EH (cell line): ENCODE results near the gene PEMT.

Experiments
- DNase-seq: peaks from one replicate; pipeline ENCODE4 v3.0.0-alpha.2; 2015; ENCODE audit warnings: low read depth

The PEMT gene

DNA sequence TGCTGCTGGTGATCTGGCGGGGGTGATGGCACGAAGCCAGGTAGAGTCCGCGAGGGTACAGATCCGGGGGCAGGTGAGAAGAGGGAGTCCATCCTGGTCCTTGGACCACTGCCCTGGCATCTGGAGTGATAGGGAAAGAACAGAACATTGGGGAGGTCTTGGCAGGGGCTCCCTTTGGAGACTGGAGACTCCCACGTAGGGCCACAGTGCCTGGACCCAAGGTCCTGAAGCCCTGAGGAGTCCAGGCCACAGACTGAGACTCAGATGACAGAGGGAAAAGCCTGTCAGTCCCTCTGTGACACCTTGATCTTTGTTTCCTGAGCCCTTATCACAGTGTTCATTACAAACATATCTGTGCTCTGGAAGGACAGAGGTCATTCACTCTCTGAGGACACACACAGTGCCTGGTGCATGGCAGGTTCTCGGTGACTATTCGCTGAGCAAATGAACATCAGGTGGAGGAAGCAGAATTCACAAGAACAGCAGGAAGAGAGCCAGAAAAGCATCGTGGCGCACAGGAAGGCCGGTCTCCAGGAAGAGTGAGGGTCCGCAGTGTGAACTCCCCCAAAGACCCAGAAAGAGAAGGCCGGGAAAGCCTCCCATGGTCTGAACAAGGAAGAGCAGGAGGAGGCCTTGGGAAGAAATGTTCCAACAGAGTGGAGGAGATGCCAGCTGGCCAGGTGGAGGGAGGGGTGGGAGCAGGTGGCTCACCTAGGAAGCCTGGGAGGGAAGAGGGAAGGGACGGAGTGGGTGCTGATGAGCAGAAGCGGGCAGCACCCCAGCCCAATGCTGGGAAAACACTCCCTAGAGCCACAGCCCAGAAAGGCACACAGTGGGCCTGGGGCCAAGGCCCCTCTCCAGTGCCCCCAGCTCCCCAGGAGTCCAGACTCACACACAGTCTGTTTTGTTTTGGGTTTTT, 20.5 kb downstream of the PEMT start:
- DNase-seq, result no peak

DNA sequence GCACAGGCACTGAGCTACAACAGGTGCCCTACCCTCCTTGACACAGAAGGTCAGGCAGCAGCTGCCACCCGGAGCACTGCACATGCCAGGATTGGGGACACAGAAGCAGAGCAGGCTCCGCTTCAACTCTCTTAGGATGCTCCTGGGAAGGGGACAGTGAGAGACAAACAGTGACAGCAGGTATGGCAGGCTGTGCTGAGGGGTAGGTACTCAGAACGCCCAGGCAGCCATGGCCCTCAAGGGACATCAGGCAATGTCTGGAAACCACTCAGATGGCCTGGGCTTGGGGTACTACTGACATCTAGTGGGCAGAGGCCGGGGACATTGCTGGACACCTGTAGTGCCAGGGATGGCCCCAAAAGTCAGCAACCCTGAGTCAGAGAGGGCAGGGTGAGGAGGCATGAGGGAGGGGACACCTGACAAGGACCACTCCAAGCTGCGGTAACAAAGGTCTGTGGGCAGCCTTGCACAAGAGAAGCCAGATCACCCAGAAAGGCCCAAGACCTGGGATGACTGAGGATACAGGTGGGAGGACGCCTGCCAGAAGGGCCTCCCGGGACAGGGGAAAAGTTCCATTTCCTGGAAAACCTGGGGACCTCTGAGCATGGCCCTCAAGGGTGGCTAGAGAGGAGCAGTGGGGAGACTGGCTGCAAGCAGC, 21.2 kb downstream of the PEMT start:
- DNase-seq, result peak; percentile 61

DNA sequence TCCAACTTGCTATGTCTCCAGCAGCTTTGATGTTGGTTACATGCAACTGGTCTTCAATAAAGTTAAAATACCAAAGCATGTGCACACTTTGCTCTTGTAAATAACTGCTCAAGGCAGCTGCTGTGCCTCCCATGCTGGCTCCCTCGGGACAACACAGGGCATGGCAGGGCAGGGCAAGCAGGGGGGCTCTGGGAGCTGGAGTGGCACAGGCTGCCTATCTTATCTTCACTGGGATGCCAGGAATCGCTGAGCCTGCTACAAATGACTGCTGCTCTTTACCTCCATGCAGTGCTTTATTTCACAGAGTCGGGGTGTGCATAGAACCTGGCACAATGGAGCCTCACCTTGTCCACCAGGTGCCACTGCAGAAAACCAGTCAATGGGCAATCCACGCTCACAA, 21.8 kb downstream of the PEMT start:
- DNase-seq, result no peak

DNA sequence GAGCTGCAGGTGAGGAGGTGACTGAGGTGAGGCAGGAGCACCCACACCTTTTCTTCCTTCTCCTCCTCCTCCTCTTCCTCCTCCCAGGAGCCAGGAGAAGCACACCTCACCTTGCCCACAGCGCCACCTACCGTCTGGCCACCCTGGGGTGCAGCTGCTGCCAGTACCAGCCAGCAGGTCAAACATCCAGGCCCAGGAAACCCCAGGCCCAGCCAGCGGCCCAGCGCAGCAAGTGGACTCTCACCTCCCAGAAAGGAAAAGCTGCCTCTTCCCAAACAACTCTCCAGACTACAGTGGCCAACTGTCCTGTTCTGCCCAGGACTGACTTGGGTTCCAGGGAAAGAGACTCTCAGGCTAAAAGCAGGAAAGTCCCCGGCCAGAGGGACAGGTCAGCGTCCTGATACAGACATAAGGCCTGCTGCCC, 22.7 kb downstream of the PEMT start:
- DNase-seq, result peak; percentile 56

DNA sequence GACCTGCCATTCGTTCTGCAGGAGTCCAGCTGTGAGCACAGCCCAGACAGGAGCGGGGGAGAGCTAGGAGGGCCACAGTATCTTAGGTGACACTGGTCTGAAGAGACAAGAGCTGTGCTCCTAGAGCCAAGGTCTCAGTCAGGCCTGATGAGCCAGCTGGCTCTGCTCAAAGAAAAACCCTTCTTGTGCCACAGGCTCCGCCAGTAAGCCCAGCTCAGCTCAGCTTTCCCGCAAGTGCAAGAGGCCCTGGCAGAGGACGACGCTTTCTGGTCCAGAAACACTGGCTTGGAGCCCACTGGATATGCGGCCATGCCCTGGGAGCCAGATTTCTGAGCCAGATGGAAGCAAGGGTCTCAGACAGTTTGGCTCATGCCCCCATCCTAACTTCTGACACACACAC, 23.9 kb downstream of the PEMT start:
- no peak for DNase-seq

DNA sequence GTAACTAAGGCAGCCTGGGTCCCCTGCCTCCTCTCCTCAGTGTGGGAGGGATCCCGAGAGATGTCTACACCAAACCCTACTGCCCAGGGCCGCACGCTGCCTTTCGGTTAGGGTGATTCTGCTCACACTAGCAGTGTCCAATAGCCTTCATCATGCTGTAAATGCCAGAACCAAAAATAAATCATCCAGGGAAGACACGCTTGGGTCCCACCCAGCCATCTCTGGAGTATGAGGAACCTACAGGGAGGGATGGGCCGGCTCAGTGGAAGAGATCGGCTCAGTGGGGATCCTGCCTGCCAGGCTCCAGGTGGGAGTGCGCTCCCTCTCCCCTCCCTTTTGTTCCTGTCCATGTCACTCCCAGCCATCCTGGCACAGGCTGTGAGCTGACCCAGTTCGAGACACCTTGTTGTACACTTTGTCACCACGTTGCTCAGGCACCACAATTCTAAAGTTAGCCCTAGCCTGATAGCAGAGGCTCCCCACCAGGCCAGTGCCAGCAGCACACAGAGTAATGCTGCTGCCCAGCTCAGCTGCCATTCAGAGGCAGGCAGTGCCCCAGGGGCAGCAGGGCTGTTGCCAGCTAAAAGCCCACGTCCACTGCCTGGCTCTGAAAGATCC, 24.5 kb downstream of the PEMT start:
- no peak for DNase-seq

DNA sequence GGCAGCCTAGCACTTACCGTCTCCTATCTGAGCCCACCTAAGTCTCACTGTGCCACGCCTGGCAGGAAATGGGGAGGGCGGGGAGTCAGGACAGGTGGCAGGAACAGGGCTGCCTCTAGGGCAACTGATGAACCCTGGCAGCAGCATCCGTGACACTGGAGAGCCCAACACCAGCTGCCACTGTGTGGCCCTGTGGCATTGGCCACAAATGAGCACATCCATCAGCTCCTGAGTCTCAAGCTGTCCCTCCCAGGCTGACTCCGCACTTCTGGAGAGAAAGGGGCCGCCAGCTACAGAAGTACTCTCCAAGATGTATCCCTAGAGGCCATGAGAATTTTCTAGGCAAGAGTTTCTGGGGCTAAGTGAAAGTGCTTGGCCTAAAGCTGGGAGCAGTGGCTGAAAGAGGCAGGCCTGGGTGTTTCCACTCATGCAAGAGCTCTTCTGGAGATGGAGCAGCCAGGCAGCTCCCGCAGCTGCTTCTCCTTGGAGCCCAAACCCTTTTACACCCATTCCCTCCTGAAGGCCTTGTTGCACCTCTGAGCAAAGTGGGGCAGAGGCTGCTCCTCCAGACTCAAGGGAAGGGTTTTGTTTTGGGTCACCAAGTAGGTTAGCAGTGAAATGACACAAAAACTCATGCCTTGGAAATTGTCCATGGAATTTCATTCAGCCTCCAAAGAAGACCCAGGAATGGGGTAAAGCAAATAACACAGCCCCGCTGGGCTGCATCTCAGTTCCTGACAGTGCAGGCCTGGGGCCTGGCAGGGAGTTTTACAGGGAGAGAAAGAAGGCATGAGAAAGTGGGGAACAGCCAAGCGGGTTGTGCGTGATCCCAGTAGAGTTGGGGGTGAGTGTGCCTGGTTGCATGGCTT, 25.8 kb downstream of the PEMT start:
- DNase-seq, result peak; percentile 51

DNA sequence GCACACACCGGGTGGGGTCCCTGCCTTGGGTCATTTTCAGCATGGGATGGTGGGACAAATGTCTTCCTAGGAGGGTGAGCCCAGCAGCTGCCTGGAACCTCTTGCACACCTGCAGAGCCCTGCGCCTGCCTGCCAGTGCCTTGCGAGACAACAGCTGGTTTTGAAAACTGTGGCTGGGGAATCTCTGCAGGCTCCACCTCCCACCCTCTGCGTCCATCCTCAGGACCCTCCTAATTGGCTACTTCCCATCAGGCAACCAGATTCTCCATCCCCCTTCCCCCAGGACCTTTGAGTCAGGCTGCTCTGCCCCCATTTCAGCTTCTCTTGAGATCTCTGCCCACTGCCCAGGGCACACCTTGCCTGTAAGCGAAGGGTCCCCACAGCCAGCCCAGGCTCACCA, 26.6 kb downstream of the PEMT start:
- no peak for DNase-seq

DNA sequence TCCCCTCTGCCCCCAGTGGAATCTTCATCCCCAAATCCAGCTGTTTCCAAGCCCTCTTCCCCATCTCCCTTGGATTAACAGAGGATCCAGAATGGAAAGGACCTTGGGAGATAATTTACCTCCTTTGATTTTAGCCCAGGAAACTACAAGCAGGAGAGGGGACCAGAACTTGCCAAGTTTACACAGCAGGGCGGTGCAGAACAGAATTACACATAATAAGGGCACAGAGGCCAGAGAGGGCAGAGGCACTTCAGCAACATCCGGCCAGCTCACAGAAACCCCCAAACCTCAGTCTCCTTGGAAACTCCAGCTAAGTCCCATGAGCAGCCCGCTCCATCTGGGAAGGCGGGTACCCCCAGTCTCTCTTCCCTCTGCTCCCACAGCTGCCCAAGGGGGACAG, 27.2 kb downstream of the PEMT start:
- no peak for DNase-seq

DNA sequence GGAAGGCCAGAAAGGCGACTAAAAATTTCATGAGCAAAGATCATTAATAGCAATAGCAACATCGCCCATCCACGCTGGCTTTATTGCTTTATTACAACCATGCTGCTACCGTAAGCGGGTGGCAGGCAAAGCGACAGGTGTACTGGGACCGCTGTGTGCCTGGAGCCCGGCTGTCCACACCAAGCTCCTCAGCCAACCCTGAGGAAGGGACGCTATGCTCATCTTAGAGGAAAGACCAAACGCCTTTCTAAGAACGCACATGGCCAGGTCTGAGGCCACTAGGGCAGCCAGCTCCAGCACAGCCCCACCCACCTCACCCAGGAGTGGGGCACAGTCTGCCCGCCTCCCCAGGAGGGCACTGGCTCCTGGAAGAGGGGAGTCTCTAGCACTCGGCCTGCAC, 28.0 kb downstream of the PEMT start:
- DNase-seq, result no peak

DNA sequence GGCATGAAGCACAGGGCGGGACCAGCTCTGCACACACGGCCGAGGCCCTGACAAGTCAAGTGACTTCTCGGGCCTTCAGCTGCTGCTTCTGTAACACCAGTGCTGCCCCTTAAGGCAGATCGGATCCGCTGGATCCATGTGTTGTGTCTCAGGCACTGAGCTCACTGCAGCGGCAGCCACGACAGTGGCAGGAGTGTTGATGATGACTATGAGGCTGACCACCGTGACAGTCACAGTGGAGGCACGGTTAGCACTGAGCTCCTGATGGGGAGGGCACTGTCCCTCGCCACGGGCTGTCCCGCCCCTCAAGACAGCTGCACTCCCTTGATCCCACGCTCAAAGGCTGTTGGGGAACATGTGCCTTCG, 29.4 kb downstream of the PEMT start:
- no peak for DNase-seq

DNA sequence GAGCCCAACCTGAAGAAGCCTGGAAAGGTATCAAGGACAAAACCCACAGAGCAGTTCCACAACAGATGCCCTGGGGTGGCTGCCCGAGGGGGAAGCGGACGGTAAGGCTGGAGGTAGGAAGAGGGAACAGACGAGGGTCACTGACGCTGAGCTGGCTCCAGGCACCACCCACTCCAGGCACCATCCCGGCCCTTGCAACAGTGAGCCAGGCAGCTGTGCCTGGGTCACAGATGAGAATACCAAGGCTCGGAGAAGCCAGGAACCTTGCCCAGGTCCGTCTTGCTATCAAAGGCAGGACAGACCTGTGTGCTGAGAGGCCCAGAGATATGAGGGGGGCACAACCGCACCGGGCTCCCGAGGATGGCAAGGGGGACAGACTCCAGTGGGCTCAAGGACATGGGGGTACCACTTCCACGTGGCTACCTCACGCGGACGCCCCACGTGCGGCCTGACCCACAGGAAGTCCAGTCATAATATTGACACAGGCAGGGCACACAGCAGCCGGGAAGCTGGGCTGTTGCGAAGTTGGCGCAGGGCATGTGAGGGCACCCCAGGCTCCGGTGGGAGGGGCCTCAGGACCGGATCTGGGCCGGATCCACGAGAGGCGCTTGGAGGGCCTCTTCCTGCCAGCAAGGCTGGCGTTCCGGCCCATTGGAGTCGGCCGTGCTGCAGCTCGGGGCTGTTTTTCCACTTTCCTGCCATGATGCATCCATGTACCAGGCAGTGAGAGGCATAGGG, 29.9 kb downstream of the PEMT start:
- DNase-seq, result no peak

DNA sequence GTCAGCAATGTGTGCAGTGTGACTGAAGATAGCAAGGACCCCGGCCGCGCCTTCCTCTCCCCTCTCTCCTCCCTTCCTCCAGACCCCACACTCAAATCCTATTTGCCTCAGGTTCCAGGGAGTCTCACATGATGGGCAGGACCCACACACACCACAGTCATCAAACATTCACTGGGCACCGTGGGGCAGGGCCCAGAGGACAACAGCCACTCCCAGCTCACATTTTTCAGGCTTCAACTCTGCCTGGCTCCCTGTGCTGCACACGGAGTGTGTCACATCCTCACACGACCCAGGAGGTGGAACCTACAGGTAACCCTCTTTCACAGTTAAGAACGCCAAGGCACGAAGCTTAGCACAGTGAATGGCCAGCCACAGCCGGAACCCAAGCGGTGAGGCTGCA, 30.5 kb downstream of the PEMT start:
- DNase-seq, result no peak

DNA sequence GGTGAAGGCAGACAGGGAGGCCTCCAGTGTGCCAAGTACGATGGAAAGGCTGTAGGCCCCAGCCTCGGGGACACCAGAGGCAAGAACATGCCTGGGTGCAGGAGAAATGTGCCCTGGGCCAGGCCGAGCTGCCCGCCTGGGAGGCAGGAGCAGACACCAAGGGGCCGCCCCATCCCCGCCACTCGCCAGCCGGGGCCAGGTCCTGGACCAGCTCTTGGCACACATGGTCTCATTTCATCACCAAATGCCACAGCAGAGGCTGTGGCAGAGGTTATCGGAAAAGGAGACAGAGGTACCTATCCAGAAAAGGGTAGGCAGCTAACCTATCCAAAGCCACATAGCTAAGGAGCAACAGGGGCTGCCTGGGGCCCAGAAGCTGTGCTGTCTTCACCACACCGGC, 31.3 kb downstream of the PEMT start:
- DNase-seq, result no peak

DNA sequence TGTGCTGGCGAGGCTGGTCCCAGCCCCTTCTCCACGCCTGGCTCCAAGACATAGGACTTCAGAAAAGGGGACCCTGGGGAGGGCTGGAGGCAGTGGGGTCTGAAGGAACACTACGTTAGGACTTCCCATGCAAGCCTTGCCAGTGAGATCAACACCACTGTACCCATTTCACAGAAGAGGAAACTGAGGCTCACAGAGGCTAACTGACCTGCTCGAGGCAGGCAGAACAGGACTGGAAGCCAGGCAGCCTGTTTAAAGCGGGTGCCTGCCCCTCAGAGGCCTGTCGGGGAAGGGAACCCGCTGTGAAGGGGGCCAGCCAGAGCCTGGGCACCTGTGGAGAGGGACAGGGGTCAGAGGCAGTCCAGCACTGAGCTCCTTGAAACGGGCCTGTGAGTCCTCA, 32.3 kb downstream of the PEMT start:
- DNase-seq, result no peak

DNA sequence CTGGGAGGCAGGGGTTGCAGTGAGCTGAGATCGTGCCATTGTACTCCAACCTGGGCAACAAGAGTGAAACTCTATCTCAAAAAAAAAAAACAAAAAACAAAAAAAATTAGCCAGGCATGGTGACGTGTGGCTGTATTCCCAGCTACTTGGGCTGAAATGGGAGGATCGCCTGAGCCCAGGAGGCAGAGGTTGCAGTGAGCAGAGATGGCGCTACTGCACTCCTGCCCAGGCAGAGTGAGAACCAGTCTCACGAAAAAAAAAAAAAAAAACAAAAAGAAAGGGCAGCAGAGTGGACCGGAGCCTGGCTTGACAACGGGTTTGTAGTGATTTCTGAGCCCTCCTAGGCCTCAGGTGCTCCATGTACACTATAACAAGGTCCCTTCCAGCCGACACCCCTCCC, 33.1 kb downstream of the PEMT start:
- DNase-seq, result no peak

DNA sequence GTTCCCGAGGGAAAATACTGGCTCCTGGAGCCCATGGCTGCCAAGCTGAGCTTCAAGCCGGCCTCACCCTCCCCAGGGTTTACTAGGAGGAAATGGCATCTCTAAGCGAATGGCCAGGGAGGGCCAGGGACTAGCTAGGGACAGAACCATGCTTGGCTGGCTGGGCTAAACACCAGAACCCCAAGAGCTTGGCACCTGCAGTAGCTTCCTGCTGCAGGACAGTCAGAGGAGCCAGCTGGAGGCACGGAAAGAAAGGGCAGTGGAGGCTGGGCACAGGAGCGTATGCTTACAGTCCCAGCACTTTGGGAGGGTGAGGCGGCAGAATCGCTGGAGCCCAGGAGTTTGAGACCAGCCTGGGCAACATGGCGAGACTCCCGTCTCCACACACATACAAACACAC, 33.7 kb downstream of the PEMT start:
- no peak for DNase-seq

DNA sequence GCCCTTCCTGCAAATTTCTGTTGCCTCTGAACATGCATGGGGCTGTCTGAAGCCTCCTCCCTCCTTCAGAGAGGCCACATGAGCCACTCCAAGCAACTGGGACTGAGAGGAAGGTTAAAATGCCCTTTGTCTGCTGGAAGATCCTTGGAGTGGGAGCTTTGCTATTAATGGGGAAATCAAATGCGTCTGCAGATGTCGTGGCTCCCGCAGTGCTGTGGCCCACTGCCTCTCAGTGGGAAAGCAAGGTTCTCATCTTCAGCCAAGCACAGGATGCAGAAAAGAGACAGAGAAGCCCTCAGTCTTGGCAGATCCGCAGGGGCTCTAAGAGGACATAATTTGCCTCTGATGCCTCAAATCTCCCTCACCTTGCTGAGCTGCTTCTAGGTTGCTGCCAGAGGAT, 34.8 kb downstream of the PEMT start:
- no peak for DNase-seq

DNA sequence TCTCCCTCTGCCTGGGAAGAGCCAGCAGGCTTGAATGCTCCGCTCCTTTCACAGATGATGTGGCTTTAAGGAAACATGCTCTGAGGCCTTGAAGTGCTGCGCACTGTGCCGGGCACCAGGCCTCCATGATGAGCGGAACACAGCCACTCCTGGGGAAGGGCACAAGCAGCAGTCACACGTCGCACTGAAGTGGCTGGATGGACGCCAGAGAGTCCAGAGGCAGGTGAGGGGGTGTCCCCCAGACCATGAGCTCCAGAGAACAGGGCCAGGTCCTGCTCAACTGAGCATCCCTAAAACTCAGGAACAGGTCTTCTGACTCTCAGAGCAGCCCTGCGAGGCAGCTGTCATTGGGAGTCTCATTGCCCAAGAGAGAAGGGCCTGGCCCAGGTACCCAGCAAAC, 35.6 kb downstream of the PEMT start:
- no peak for DNase-seq

DNA sequence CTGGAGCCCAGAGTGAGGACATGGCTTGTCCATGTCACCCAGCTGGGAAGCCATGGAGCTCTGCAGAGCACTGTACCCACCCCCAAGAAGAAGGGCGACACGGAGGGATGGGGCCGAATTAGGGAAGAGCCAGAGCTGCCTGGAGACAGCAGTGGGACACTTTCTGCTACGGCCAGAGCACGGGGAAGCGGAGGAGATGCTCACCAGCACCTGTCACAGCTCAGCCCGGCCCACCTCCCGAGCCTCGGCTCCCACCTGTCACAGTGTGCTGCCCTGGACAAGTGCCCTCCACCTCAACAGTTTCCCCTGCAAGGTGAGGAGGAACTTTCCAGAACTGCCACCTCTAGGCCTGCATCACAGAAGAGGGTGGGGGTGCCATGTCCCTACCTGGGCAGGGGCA, 36.4 kb downstream of the PEMT start:
- DNase-seq, result no peak

DNA sequence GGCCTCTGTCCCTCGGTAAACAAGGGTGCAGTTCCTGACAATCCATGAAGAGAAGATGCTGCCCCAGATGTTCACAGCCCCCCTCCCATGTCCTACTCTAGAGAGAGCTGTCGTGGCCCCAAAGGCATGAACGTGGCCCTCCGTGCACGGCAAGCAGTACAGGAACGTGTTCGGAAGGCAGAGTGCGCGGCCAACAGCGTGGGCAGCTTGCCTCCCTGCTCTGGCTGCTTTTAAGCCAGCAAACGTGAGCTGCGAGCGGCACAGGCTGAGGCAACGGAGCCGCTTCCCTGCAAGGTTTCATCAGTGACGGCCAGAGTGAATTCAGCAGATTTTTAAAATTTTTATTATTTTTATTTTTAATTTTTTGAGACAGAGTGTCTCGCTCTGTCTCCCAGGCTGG, 37.2 kb downstream of the PEMT start:
- DNase-seq, result no peak
